GM23338 (cell line): ENCODE measurements around the gene SH3TC1.

Experiments used
- CREB1 ChIP-seq: fragments of 250-450 bp; sonication (Bioruptor Pico); IDR thresholded peaks from 2 replicates; pipeline ENCODE4 v1.5.0; 2020; ENCODE audit warnings: low read depth, mild to moderate bottlenecking, moderate library complexity
- CTCF ChIP-seq, 2 experiments: fragments of 200-600 bp in 1 of 2; sonication (generic) in 1 of 2; conservative IDR thresholded peaks; 2 replicates each; pipeline versions ENCODE4 v1.5.1 to v1.6.1; 2016 to 2017; ENCODE audit warnings: antibody characterized with exemption in 2 of 2, low read depth in 2 of 2, mild to moderate bottlenecking in 2 of 2, moderate library complexity in 1 of 2
- ETS1 ChIP-seq: IDR thresholded peaks from 2 replicates; pipeline ENCODE4 v1.6.1; 2016; ENCODE audit warnings: antibody characterized with exemption
- EZH2 ChIP-seq: fragments of 200-600 bp; sonication (generic); IDR thresholded peaks from one replicate; pipeline ENCODE4 v1.8.0; 2017; ENCODE audit warnings: antibody characterized with exemption, mild to moderate bottlenecking, low read depth; ENCODE audit not compliant: unreplicated experiment
- EZH2phosphoT487 ChIP-seq: fragments of 200-600 bp; sonication (generic); IDR thresholded peaks from one replicate; pipeline ENCODE4 v1.8.1; 2018; ENCODE audit warnings: antibody characterized with exemption; ENCODE audit not compliant: unreplicated experiment
- JUNB ChIP-seq: IDR thresholded peaks from one replicate; pipeline ENCODE4 v1.6.1; 2016; ENCODE audit warnings: antibody characterized with exemption; ENCODE audit not compliant: unreplicated experiment
- NANOG ChIP-seq: IDR thresholded peaks from 2 replicates; pipeline ENCODE4 v1.6.1; 2016; ENCODE audit warnings: antibody characterized with exemption, borderline replicate concordance
- POLR2AphosphoS5 ChIP-seq: IDR thresholded peaks from 2 replicates; pipeline ENCODE4 v1.6.1; 2016; ENCODE audit warnings: antibody characterized with exemption, low read depth
- TF ChIP-seq, protein P1 (sequence below): IDR thresholded peaks from one replicate; pipeline ENCODE4 v1.6.1; 2018; ENCODE audit warnings: antibody characterized with exemption; ENCODE audit not compliant: unreplicated experiment

GRCh38 chr4:8230891-8231290 is 31.8 kb downstream of the SH3TC1 start:
- TF ChIP-seq CTCF (conservative IDR thresholded peaks at IDR 0.05; ENCODE audit: low read depth in 2 of 2) (no peak), POLR2AphosphoS5 (no peak), JUNB (no peak), CREB1 (CRISPR knock-in tag) (no peak), EZH2 (no peak), EZH2phosphoT487 (no peak), NANOG (no peak), ETS1 (no peak)
- TF ChIP-seq, protein P1, sequence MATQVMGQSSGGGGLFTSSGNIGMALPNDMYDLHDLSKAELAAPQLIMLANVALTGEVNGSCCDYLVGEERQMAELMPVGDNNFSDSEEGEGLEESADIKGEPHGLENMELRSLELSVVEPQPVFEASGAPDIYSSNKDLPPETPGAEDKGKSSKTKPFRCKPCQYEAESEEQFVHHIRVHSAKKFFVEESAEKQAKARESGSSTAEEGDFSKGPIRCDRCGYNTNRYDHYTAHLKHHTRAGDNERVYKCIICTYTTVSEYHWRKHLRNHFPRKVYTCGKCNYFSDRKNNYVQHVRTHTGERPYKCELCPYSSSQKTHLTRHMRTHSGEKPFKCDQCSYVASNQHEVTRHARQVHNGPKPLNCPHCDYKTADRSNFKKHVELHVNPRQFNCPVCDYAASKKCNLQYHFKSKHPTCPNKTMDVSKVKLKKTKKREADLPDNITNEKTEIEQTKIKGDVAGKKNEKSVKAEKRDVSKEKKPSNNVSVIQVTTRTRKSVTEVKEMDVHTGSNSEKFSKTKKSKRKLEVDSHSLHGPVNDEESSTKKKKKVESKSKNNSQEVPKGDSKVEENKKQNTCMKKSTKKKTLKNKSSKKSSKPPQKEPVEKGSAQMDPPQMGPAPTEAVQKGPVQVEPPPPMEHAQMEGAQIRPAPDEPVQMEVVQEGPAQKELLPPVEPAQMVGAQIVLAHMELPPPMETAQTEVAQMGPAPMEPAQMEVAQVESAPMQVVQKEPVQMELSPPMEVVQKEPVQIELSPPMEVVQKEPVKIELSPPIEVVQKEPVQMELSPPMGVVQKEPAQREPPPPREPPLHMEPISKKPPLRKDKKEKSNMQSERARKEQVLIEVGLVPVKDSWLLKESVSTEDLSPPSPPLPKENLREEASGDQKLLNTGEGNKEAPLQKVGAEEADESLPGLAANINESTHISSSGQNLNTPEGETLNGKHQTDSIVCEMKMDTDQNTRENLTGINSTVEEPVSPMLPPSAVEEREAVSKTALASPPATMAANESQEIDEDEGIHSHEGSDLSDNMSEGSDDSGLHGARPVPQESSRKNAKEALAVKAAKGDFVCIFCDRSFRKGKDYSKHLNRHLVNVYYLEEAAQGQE: no peak
